GM12892 (cell line): ENCODE measurements around the gene OAS3.
"Not testable (repeated sequence)": the region's sequence is repeated elsewhere in the genome, so short reads cannot be mapped to it uniquely, and the experiment has no call there.

Experiments used
- DNase-seq: peaks from one replicate; pipeline ENCODE4 v3.0.0; 2011; ENCODE audit not compliant: insufficient read length
- FAIRE-seq: peaks from 2 replicates; lab custom pipeline; 2011; peaks lifted over from hg19 to GRCh38; lab: Jason Lieb, UNC
- POLR2A ChIP-seq: IDR thresholded peaks from 2 replicates; pipeline ENCODE4 v1.6.1; 2011; ENCODE audit warnings: low read depth, low read length, control low read depth
- POLR2AphosphoS5 ChIP-seq: IDR thresholded peaks from 2 replicates; pipeline ENCODE4 v1.6.1; 2011; ENCODE audit warnings: low read depth, low read length, control low read depth
- TAF1 ChIP-seq: IDR thresholded peaks from 2 replicates; pipeline ENCODE4 v1.6.1; 2011; ENCODE audit warnings: low read depth, mild to moderate bottlenecking, control low read depth, low read length, borderline replicate concordance

The OAS3 gene

DNA sequence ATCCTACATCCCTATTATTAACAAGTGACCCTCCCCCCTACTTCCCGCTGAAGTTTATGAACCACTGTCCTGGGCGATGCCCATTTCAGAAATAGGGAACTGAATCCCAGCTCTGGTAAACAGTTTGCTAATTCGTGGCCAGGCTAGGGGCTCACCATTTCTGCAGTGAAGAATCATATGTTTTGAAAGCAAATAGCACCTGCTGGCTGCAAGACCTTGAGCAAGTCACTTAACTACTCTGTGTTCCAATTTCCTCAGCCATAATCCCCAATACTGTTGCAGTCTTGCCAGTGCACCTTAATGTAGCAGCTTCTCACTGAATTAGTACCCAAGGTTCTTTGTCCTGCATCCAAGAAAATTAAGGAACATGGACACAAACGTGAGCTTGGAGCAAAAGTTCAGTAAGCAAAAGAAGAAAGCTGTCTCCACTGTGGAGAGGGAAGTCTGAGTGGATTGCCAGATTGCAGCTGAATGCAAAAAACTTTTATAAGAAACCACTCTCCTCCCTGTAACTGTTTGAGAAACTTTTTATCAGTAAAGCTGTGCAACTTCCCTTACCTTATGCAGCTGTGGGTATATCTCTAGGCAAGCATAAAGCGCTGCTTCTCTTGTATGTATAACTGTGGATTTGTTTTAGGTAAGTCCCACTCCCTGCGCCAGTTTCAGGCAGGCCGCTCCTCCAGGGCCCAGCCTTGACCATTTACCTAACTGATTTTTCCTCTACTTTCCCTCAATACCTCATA, 30.7 kb upstream of the OAS3 start:
- DNase-seq (peak; percentile 22), FAIRE-seq (no peak)

DNA sequence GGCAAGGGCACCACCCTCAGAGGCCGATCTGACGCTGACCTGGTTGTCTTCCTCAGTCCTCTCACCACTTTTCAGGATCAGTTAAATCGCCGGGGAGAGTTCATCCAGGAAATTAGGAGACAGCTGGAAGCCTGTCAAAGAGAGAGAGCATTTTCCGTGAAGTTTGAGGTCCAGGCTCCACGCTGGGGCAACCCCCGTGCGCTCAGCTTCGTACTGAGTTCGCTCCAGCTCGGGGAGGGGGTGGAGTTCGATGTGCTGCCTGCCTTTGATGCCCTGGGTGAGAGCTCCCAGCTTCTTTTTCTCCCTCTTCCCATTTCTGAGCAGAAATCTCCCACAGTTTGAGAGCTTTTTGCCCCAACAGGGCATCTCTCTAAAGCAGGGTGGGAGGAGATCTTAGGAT, 29.7 kb upstream of the OAS3 start:
- TF ChIP-seq POLR2AphosphoS5 (no peak), TAF1 (no peak), POLR2A (no peak)
- FAIRE-seq: no peak
- no peak for DNase-seq

More for the DNA sequence above, 30.7 kb upstream of the OAS3 start:
- TF ChIP-seq POLR2A: no peak; the same call in 1 of the 2 replicates
- no peak for TF ChIP-seq POLR2AphosphoS5
- no peak for TF ChIP-seq TAF1

DNA sequence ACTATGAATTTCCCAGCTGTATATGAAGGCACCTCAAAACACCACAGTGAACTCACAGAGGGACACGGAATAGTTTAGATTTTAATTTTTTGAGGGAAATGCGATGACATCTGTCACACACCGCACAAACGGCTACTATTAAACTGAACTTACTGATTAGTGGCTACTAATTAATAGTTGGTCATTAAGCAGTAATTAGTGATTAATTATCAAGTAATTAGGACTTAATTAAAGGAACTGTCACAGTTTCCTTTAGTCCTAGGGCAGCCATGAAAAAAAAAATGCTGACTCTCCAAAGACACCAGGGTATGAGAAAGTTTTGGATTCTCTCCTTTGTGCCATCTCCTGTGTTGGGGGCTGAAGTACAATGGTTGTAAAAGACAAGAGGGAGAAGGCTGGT, 28.6 kb upstream of the OAS3 start:
- no peak for DNase-seq
- FAIRE-seq: no peak
- TF ChIP-seq POLR2AphosphoS5: no peak

DNA sequence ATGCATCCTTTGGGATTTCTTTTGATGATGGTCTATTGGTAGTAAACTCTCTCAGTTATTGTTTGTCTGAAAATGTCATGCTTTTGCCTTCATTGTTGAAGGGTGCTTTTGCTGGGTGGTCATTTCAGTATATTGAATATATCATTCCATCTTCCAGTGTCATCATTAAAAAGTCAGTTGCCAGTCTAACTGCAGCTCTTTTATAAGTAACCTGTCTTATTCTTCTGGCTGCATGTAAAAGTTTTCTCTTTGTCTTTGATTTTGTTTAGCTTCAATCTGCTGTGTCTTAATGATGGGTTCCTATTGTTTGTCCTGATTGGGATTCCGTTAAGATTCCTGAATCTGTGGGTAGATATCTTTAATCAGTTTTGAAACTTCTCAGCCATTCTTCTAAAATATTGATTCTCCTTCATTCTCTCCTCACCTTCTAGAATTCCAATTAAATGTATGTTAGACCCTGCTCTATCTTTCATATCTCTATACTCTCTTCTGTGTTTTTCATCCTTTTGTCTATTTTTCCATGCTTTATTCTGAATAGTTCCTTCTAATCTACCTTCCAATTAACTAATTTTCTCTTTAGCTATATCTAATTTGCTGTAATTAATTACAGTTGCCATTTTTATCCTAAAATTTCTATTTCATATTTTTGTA, 25.1 kb upstream of the OAS3 start:
- no peak for DNase-seq
- TF ChIP-seq TAF1: no peak
- TF ChIP-seq POLR2AphosphoS5: no peak
- no peak for TF ChIP-seq POLR2A
- no peak for FAIRE-seq

DNA sequence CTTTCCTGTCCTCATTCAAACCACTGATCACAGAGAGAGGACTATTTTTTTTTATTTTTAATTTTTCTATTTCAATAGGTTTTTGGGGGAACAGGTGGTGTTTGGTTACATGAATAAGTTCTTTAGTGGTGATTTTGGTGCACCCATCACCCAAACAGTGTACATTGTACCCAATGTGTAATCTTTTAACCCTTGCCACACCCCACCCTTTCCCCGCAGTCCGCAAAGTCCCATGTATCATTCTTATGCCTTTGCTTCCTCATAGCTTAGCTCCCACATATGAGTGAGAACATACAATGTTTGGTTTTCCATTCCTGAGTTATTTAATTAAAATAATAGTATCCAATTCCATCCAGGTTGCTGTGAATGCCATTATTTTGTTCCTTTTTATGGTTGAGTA, 24.4 kb upstream of the OAS3 start:
- FAIRE-seq, DNase-seq: not testable (repeated sequence)

DNA sequence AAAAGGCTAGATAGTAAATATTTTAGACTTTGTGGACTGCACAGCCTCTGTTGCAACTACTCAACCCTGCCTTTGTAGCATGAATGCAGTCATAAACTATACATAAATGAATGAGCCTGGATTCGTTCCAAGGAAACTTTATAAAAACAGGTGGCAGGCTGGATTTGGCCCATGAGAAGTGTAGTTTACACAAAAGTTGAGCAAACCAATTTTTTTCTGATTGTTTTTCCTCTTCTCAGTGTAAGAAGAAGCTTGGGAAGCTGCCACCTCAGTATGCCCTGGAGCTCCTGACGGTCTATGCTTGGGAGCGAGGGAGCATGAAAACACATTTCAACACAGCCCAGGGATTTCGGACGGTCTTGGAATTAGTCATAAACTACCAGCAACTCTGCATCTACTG, 22.0 kb upstream of the OAS3 start:
- no peak for FAIRE-seq
- TF ChIP-seq TAF1 (no peak), POLR2A (no peak), POLR2AphosphoS5 (no peak)
- no peak for DNase-seq

DNA sequence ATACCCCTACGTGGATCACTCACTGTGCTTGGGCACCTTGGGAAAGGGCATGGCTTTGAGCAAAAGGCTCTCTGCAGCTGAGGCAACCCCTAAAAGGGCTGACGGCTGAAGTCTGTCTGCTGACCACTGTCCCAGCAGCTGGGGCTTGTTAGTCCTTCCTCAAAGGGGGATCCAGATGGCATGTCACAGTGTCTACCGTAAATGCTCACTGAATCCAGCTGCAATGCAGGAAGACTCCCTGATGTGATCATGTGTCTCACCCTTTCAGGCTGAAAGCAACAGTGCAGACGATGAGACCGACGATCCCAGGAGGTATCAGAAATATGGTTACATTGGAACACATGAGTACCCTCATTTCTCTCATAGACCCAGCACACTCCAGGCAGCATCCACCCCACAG, 19.2 kb upstream of the OAS3 start:
- TF ChIP-seq POLR2A (no peak), POLR2AphosphoS5 (no peak), TAF1 (no peak)
- no peak for FAIRE-seq
- DNase-seq: no peak

DNA sequence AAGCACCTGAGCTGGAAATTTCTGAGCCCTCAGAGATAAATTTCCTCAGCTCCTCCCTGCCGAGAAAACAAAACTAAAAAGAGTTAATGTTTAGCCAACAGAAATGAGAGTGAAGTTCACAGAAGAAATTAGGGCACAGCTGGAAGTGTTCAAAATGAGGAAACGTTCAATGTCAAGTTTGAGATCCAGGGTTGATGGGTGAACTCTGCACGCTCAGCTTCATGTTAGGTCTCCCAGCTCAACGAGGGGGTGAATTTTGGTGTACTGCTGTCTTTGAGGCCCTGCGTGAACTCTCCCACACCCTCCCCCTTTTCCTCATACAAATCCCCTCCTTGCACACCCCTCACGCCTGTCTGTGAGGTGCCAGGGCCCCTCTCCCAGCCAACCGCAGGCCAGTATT, 13.3 kb upstream of the OAS3 start:
- TF ChIP-seq POLR2AphosphoS5: no peak
- TF ChIP-seq POLR2A: no peak
- TF ChIP-seq TAF1: no peak
- FAIRE-seq: peak; percentile 17
- DNase-seq: no peak

DNA sequence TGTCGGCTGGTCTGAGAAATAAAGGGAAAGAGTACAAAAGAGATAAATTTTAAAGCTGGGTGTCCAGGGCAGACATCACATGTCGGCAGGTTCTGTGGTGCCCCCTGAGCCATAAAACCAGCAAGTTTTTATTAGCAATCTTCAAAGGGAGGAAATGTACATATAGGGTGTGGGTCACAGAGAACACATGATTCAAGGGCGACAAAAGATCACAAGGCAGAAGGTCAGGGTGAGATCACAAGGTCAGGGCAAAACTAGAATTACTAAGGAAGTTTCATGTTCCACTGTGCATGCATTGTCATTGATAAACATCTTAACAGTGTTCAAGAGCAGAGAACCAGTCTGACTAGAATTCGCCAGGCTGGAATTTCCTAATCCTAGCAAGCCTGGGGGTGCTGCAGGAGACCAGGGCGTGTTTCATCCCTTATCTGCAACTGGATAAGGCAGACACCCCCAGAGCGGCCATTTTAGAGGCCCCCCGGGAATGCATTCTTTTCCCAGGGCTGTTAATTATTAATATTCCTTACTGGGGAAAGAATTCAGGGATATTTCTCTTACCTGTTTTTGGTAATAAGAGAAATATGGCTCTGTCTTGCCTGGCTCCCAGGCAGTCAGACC, 11.7 kb upstream of the OAS3 start:
- not testable (repeated sequence) for DNase-seq
- peak; percentile 33 for FAIRE-seq

DNA sequence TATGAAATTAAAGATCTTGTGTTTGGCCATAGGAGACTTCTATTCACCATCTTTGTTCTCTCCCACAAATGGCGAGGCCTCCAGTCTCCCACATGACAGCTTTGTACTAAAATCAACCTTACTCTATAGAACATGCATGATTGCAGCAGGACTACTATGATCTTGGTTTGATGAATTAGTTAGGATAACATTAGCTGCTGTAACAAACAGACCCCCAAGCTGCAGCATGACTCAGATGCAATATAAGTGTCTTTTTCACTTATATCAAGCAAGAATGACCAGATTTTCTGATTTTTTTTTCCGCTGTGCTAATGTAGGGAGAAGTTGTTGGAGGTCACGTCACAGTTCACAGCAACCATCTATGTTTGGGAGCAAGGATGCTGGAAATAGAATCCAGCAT, 10.8 kb upstream of the OAS3 start:
- FAIRE-seq: no peak
- no peak for TF ChIP-seq POLR2A
- TF ChIP-seq TAF1: no peak
- TF ChIP-seq POLR2AphosphoS5: no peak
- no peak for DNase-seq

DNA sequence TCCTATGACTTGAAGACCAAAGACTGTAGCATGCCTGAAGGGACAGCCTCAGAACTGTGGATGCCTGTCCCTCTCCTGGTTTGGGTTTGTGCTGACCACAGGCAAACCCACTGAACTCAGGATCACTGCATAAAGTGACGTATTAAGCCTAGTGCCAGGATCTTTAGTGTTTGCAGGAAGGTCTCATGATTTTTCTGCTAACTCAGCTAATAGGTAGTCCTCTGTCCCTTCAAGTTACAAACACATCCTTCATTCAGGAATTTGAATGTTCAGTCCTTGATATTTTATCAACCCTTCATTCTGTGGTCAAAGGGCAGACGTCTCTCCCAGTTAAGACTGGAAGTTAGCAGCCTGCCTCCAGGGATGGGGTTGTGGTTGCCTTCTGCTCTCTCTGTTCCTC, 10.3 kb upstream of the OAS3 start:
- FAIRE-seq (no peak), DNase-seq (no peak)
- TF ChIP-seq POLR2A (no peak), POLR2AphosphoS5 (no peak), TAF1 (no peak)

DNA sequence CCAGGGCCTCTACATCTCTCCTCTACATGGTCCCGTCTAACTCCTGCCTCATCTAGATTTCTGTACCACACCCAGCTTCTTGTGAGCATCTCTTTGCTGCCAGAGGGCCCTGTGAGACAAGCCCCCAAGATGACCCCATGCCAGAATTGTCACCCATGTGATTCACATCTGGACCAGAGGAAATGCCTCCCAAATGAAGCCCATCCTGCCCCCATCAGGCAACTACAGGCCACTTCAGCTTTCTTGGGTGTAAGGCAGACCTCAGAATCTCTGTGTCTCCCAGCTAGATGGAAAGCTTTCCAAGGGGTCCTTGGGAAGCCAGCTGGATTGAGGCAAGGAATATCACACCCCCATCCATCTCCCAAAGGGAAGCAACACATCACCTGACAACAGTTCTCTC, 9.3 kb upstream of the OAS3 start:
- no peak for TF ChIP-seq TAF1
- no peak for TF ChIP-seq POLR2AphosphoS5
- no peak for TF ChIP-seq POLR2A
- DNase-seq (no peak), FAIRE-seq (no peak)
